ENCODE data around the gene RCOR3. TPM values are rescaled to one million over a fixed set of nuclear protein-coding genes. Genes with fewer than 3 reads are reported as not detected.
"Not testable (repeated sequence)": the region's sequence is repeated elsewhere in the genome, so short reads cannot be mapped to it uniquely, and the experiment has no call there.

RCOR3 gene
- total RNA-seq, 4 donors from 2014 or later, result 52.2 to 77.6 (median 72.1) TPM

DNA sequence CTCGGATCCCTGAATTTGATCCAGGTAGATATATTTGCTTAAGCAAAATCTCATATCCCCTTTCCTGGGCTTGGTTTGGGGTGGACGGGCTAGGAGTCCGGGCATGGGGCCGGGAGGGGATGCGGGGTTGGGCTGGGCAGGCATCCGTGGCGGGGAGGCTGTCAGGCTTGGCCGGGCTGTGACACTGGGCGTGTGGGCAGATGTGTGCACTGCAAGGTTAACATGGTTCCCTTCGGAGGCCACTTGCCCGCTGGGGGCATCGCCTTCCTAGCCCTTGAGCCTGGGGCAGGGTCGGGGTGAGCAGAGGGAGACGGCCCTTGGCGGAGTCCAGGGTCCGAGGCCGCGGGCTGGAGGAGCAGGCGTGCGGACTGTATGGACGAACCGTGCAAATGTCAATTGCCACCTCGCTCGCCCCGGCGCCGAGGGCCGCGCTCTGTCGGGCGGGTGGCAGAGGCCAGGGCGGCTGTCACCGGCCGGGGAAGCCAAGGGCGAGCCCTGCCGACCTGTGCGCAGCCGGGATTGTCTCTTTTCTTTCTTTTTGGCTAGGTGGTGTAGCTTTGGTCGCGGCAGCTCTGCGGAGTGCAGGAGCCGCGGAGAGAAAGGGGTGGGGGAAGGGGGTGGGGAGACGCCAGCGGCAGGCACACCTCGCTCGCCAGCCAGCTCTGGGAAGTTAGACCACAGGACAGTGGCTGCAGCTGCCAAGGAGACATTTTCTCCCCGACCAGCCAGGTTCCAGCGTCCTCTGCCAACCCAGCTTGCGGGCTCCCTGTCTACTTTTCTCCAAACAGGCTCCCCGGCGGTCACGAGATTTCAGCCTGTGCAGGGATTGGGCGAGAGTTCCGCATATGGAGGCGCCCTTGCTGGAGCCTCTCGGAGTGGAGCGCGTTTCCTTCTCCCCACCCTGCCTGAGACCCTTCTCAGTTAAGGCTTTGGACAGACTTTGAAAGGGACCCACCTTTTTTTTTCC lies 1.3 kb downstream of the RCOR3 start:
- peaks cover 5 to 22% (median 19%) of the 10 kb centered on the region in 4 donors for H3K4me1 ChIP-seq
- 0% methylated on average over 3 to 57 of the region's 59 CpGs for WGBS, 2 donors (ENCODE audit: low coverage in 1 of 2)
- H3K27ac ChIP-seq, result peak overlapping the region; percentile 98 to 100 (median 100)
- peak overlapping the region; percentile 52 to 98 (median 88) for H3K4me3 ChIP-seq
- TF ChIP-seq POLR2AphosphoS5 (IDR thresholded peaks at IDR 0.05), result peak; percentile 38 to 68 (median 47)
- TF ChIP-seq, protein P1, sequence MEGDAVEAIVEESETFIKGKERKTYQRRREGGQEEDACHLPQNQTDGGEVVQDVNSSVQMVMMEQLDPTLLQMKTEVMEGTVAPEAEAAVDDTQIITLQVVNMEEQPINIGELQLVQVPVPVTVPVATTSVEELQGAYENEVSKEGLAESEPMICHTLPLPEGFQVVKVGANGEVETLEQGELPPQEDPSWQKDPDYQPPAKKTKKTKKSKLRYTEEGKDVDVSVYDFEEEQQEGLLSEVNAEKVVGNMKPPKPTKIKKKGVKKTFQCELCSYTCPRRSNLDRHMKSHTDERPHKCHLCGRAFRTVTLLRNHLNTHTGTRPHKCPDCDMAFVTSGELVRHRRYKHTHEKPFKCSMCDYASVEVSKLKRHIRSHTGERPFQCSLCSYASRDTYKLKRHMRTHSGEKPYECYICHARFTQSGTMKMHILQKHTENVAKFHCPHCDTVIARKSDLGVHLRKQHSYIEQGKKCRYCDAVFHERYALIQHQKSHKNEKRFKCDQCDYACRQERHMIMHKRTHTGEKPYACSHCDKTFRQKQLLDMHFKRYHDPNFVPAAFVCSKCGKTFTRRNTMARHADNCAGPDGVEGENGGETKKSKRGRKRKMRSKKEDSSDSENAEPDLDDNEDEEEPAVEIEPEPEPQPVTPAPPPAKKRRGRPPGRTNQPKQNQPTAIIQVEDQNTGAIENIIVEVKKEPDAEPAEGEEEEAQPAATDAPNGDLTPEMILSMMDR (IDR thresholded peaks at IDR 0.05), result peak in 1 of 5 experiments; percentile 29
- TF ChIP-seq POLR2A (IDR thresholded peaks at IDR 0.05), result peak; percentile 49
- no peak for TF ChIP-seq EP300 (IDR thresholded peaks at IDR 0.05; ENCODE audit: low read depth)
- no peaks in the 10 kb centered on the region for H3K27me3 ChIP-seq
- intact Hi-C loops (cut with DNase I; ENCODE audit: low total_unique reads), result no loop called here
- peaks cover 0 to 9% (median 0%) of the 10 kb centered on the region in 4 donors for H3K36me3 ChIP-seq
- DNase-seq, result peak; percentile 85
- H3K9me3 ChIP-seq, result no peaks in the 10 kb centered on the region
- in situ Hi-C loops (cut with MboI; ENCODE audit: low pct_ligation_motif_present in 1 of 4, low pct_unique_long_range_greater_than_20kb in 1 of 4, low sequenced_read_pairs in 3 of 4), result no loop called here

DNA sequence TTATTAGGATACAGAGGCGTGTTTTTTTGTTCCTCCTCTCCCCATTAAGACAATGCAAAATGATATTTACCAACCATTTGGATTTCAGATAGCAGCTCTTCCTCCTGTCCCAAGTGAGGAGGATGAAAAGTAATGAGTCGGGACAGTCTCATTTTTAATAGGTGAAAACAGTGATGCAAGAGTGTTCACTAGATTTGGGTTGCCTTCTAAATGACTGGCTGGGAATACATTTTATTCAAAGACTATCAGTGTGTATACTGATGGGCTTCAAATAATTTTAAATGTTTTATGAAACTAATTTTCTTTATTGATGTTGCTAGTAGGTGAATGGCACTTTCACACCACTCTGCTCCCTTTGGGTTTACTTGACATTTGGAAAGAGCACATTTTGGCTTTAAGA lies 2.1 kb downstream of the RCOR3 start:
- H3K36me3 ChIP-seq, result peaks cover 0 to 9% (median 0%) of the 10 kb centered on the region in 4 donors
- H3K4me3 ChIP-seq, result peak overlapping the region in 3 of 4 donors; percentile 52 to 96 (median 81)
- H3K4me1 ChIP-seq, result peaks cover 5 to 24% (median 21%) of the 10 kb centered on the region in 4 donors
- H3K9me3 ChIP-seq, result no peaks in the 10 kb centered on the region
- intact Hi-C loops (cut with DNase I; ENCODE audit: low total_unique reads) (no loop called here), in situ Hi-C loops (cut with MboI; ENCODE audit: low pct_ligation_motif_present in 1 of 4, low pct_unique_long_range_greater_than_20kb in 1 of 4, low sequenced_read_pairs in 3 of 4) (no loop called here)
- WGBS, 2 donors (ENCODE audit: low coverage in 1 of 2), result 21 to 26% methylated on average over 2 of the region's 2 CpGs
- no peak for TF ChIP-seq POLR2AphosphoS5 (IDR thresholded peaks at IDR 0.05)
- TF ChIP-seq, protein P1 (IDR thresholded peaks at IDR 0.05), result no peak
- TF ChIP-seq EP300 (IDR thresholded peaks at IDR 0.05; ENCODE audit: low read depth), result no peak
- no peak for DNase-seq
- H3K27ac ChIP-seq, result peak overlapping the region; percentile 98 to 100 (median 100)
- H3K27me3 ChIP-seq, result no peaks in the 10 kb centered on the region

DNA sequence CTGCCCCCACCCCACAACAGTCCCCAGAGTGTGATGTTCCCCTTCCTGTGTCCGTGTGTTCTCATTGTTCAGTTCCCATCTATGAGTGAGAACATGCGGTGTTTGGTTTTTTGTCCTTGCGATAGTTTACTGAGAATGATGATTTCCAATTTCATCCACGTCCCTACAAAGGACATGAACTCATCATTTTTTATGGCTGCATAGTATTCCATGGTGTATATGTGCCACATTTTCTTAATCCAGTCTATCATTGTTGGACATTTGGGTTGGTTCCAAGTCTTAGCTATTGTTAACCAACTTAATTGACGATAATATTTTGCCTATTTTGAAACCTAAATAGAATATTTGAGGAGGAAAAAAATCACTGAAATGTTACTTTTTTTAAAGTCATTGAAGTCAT lies 3.9 kb downstream of the RCOR3 start:
- 83 to 94% methylated on average over 1 to 2 of the region's 5 CpGs for WGBS, 2 donors (ENCODE audit: low coverage in 1 of 2)
- H3K27ac ChIP-seq; H3K36me3 ChIP-seq; DNase-seq; H3K27me3 ChIP-seq; intact Hi-C loops (cut with DNase I; ENCODE audit: low total_unique reads); H3K4me3 ChIP-seq; H3K9me3 ChIP-seq; in situ Hi-C loops (cut with MboI; ENCODE audit: low pct_ligation_motif_present in 1 of 4, low pct_unique_long_range_greater_than_20kb in 1 of 4, low sequenced_read_pairs in 3 of 4): not testable (repeated sequence)
- H3K4me1 ChIP-seq, result peaks cover 5 to 16% (median 7%) of the 10 kb centered on the region in 4 donors

DNA sequence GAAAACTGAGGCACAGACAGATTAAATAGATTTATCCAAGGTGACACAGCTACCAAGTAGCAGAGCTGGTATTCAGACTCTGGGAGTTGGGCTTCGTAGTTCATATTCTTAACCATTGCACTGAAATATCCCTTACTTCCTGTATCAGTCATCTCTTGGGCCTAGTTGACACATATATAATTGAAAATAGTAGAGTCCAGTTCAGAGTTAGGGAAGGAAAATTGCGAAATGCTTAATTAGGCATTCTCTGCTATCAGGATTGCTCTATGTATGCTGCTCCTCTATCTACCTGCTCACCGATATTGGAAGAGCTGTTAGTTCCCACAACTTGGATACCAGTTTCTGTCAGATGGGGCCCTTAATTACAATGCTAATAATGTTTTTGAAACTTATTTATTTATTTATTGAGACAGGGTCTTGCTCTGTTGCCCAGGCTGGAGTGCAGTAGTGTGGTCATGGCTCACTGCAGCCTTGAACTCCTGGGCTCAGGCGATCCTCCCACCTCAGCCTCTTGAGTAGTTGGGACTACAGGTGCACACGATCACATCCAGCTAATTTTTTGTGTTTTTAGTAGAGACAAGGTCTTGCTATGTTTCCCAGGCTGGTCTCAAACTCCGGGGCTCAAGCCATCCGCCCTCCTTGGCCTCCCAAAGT lies 8.2 kb downstream of the RCOR3 start:
- DNase-seq, result no peak
- Histone ChIP-seq H3K9me3 (no peaks in the 10 kb centered on the region), H3K4me1 (peaks cover 0 to 7% (median 2%) of the 10 kb centered on the region in 4 donors), H3K27me3 (no peaks in the 10 kb centered on the region), H3K36me3 (peaks cover 0 to 32% (median 6%) of the 10 kb centered on the region in 4 donors), H3K27ac (no peak overlapping the region), H3K4me3 (no peak overlapping the region)
- intact Hi-C loops (cut with DNase I; ENCODE audit: low total_unique reads), result no loop called here
- TF ChIP-seq EP300 (IDR thresholded peaks at IDR 0.05; ENCODE audit: low read depth), result no peak
- TF ChIP-seq POLR2A (IDR thresholded peaks at IDR 0.05), result no peak
- TF ChIP-seq, protein P1 (IDR thresholded peaks at IDR 0.05), result no peak
- no peak for TF ChIP-seq POLR2AphosphoS5 (IDR thresholded peaks at IDR 0.05)
- in situ Hi-C loops (cut with MboI; ENCODE audit: low pct_ligation_motif_present in 1 of 4, low pct_unique_long_range_greater_than_20kb in 1 of 4, low sequenced_read_pairs in 3 of 4), result no loop called here
- WGBS, 2 donors (ENCODE audit: low coverage in 1 of 2), result 96 to 100% methylated on average over 5 to 7 of the region's 7 CpGs
